ENCODE measurements around the gene DYNC1H1.
"Not testable (repeated sequence)": the region's sequence is repeated elsewhere in the genome, so short reads cannot be mapped to it uniquely, and the experiment has no call there.

The DYNC1H1 gene

GRCh38 chr14:101980251-101980650, 15.9 kb downstream of the DYNC1H1 start:
- DNase-seq = no peak
- no peak overlapping the region for H3K9ac ChIP-seq (ENCODE audit: low read length)
- H3K4me3 ChIP-seq (ENCODE audit: low read length) = no peak overlapping the region
- peaks cover 2% of the 10 kb centered on the region for H3K79me2 ChIP-seq (ENCODE audit: control insufficient read depth, insufficient read depth, low read length)
- no peaks in the 10 kb centered on the region for H3K4me1 ChIP-seq (ENCODE audit: control insufficient read depth, low read depth, low read length)
- no peak overlapping the region for H2BK5ac ChIP-seq (ENCODE audit: low read length)
- H4K5ac ChIP-seq (ENCODE audit: low read length) = no peak overlapping the region
- no peak overlapping the region for H3K4ac ChIP-seq (ENCODE audit: low read depth, low read length)
- no peak overlapping the region for H3K23ac ChIP-seq (ENCODE audit: low read length)
- H3K79me1 ChIP-seq (ENCODE audit: low read length) = peaks cover 2% of the 10 kb centered on the region
- H3K18ac ChIP-seq (ENCODE audit: low read length) = no peak overlapping the region
- no CpG with 5 or more reads among the region's 10 CpGs for WGBS (ENCODE audit: extremely low coverage, insufficient coverage, low lambda C conversion rate)
- no peak overlapping the region for H2BK120ac ChIP-seq (ENCODE audit: low read depth, low read length)
- peaks cover 12% of the 10 kb centered on the region for H3K36me3 ChIP-seq (ENCODE audit: control insufficient read depth, insufficient read depth, low read length)
- no peaks in the 10 kb centered on the region for H3K27me3 ChIP-seq (ENCODE audit: insufficient read depth, low read length, poor library complexity)
- H2AK5ac ChIP-seq (ENCODE audit: low read length) = no peak overlapping the region
- no peak overlapping the region for H2BK15ac ChIP-seq (replicated peaks; ENCODE audit: low read depth)
- H3K4me2 ChIP-seq (ENCODE audit: low read length) = no peak overlapping the region
- H3K56ac ChIP-seq (ENCODE audit: low read length) = no peak overlapping the region
- no peak overlapping the region for H3K27ac ChIP-seq (ENCODE audit: low read depth, low read length)
- no peak overlapping the region for H4K8ac ChIP-seq (ENCODE audit: low read depth, low read length)

- no peak overlapping the region for H3K4me3 ChIP-seq (ENCODE audit: low read length)
- no peak overlapping the region for H4K8ac ChIP-seq (ENCODE audit: low read depth, low read length)
- H3K4ac ChIP-seq (ENCODE audit: low read depth, low read length) = no peak overlapping the region
- no peaks in the 10 kb centered on the region for H3K79me2 ChIP-seq (ENCODE audit: control insufficient read depth, insufficient read depth, low read length)
- H3K36me3 ChIP-seq (ENCODE audit: control insufficient read depth, insufficient read depth, low read length) = peaks cover 14% of the 10 kb centered on the region
- H2BK5ac ChIP-seq (ENCODE audit: low read length) = no peak overlapping the region
- no peak overlapping the region for H2AK5ac ChIP-seq (ENCODE audit: low read length)
- WGBS (ENCODE audit: extremely low coverage, insufficient coverage, low lambda C conversion rate) = no CpG with 5 or more reads among the region's 2 CpGs
- H4K5ac ChIP-seq (ENCODE audit: low read length) = no peak overlapping the region
- no peak overlapping the region for H3K27ac ChIP-seq (ENCODE audit: low read depth, low read length)
- no peak overlapping the region for H2BK120ac ChIP-seq (ENCODE audit: low read depth, low read length)
- H3K4me1 ChIP-seq (ENCODE audit: control insufficient read depth, low read depth, low read length) = no peaks in the 10 kb centered on the region
- DNase-seq = no peak
- H3K18ac ChIP-seq (ENCODE audit: low read length) = no peak overlapping the region
- H2BK15ac ChIP-seq (replicated peaks; ENCODE audit: low read depth) = no peak overlapping the region
- no peak overlapping the region for H3K56ac ChIP-seq (ENCODE audit: low read length)
- no peak overlapping the region for H3K23ac ChIP-seq (ENCODE audit: low read length)
- no peak overlapping the region for H3K9ac ChIP-seq (ENCODE audit: low read length)
- no peak overlapping the region for H3K4me2 ChIP-seq (ENCODE audit: low read length)
- H3K79me1 ChIP-seq (ENCODE audit: low read length) = no peaks in the 10 kb centered on the region
- H3K27me3 ChIP-seq (ENCODE audit: insufficient read depth, low read length, poor library complexity) = no peaks in the 10 kb centered on the region
These were observed 16.3 kb downstream of the DYNC1H1 start for GRCh38 chr14:101980700-101981099.

- no CpG with 5 or more reads among the region's 6 CpGs for WGBS (ENCODE audit: extremely low coverage, insufficient coverage, low lambda C conversion rate)
- no peak overlapping the region for H3K4ac ChIP-seq (ENCODE audit: low read depth, low read length)
- H3K18ac ChIP-seq (ENCODE audit: low read length) = no peak overlapping the region
These were observed 18.2 kb downstream of the DYNC1H1 start for GRCh38 chr14:101982621-101983020.

GRCh38 chr14:101984831-101985230, 20.5 kb downstream of the DYNC1H1 start:
- not testable (repeated sequence) for H3K56ac ChIP-seq (ENCODE audit: low read length); DNase-seq; H3K4me3 ChIP-seq (ENCODE audit: low read length); H4K8ac ChIP-seq (ENCODE audit: low read depth, low read length); H3K23ac ChIP-seq (ENCODE audit: low read length); H3K9ac ChIP-seq (ENCODE audit: low read length); H2BK5ac ChIP-seq (ENCODE audit: low read length); H2BK15ac ChIP-seq (replicated peaks; ENCODE audit: low read depth); H3K4me2 ChIP-seq (ENCODE audit: low read length); H3K18ac ChIP-seq (ENCODE audit: low read length); H3K4me1 ChIP-seq (ENCODE audit: control insufficient read depth, low read depth, low read length); H3K79me2 ChIP-seq (ENCODE audit: control insufficient read depth, insufficient read depth, low read length); H3K27me3 ChIP-seq (ENCODE audit: insufficient read depth, low read length, poor library complexity); H3K4ac ChIP-seq (ENCODE audit: low read depth, low read length); H3K79me1 ChIP-seq (ENCODE audit: low read length); H3K27ac ChIP-seq (ENCODE audit: low read depth, low read length); H2BK120ac ChIP-seq (ENCODE audit: low read depth, low read length); H4K5ac ChIP-seq (ENCODE audit: low read length); H2AK5ac ChIP-seq (ENCODE audit: low read length)
- WGBS (ENCODE audit: extremely low coverage, insufficient coverage, low lambda C conversion rate) = no CpG with 5 or more reads among the region's 12 CpGs
- H3K36me3 ChIP-seq (ENCODE audit: control insufficient read depth, insufficient read depth, low read length) = peaks cover 35% of the 10 kb centered on the region

More at GRCh38 chr14:101982621-101983020, 18.2 kb downstream of the DYNC1H1 start:
- no peak overlapping the region for H2BK120ac ChIP-seq (ENCODE audit: low read depth, low read length)
- H3K4me1 ChIP-seq (ENCODE audit: control insufficient read depth, low read depth, low read length) = no peaks in the 10 kb centered on the region
- no peak overlapping the region for H4K5ac ChIP-seq (ENCODE audit: low read length)
- H3K4me2 ChIP-seq (ENCODE audit: low read length) = no peak overlapping the region
- no peaks in the 10 kb centered on the region for H3K79me2 ChIP-seq (ENCODE audit: control insufficient read depth, insufficient read depth, low read length)
- H3K4me3 ChIP-seq (ENCODE audit: low read length) = no peak overlapping the region
- DNase-seq = no peak
- no peaks in the 10 kb centered on the region for H3K27me3 ChIP-seq (ENCODE audit: insufficient read depth, low read length, poor library complexity)
- H3K36me3 ChIP-seq (ENCODE audit: control insufficient read depth, insufficient read depth, low read length) = peaks cover 26% of the 10 kb centered on the region
- no peak overlapping the region for H3K56ac ChIP-seq (ENCODE audit: low read length)
- H2AK5ac ChIP-seq (ENCODE audit: low read length) = no peak overlapping the region
- no peak overlapping the region for H2BK5ac ChIP-seq (ENCODE audit: low read length)
- H3K23ac ChIP-seq (ENCODE audit: low read length) = no peak overlapping the region
- H3K27ac ChIP-seq (ENCODE audit: low read depth, low read length) = no peak overlapping the region
- no peaks in the 10 kb centered on the region for H3K79me1 ChIP-seq (ENCODE audit: low read length)
- no peak overlapping the region for H2BK15ac ChIP-seq (replicated peaks; ENCODE audit: low read depth)
- H3K9ac ChIP-seq (ENCODE audit: low read length) = no peak overlapping the region
- H4K8ac ChIP-seq (ENCODE audit: low read depth, low read length) = no peak overlapping the region

GRCh38 chr14:101985957-101986356, 21.6 kb downstream of the DYNC1H1 start:
- Histone ChIP-seq H2BK15ac (replicated peaks; ENCODE audit: low read depth) (no peak overlapping the region), H3K4me1 (ENCODE audit: control insufficient read depth, low read depth, low read length) (no peaks in the 10 kb centered on the region), H3K9ac (ENCODE audit: low read length) (no peak overlapping the region), H3K27me3 (ENCODE audit: insufficient read depth, low read length, poor library complexity) (no peaks in the 10 kb centered on the region), H3K36me3 (ENCODE audit: control insufficient read depth, insufficient read depth, low read length) (peaks cover 33% of the 10 kb centered on the region), H3K27ac (ENCODE audit: low read depth, low read length) (no peak overlapping the region), H3K56ac (ENCODE audit: low read length) (no peak overlapping the region), H2BK5ac (ENCODE audit: low read length) (no peak overlapping the region), H3K79me1 (ENCODE audit: low read length) (peaks cover 2% of the 10 kb centered on the region), H3K18ac (ENCODE audit: low read length) (no peak overlapping the region), H2BK120ac (ENCODE audit: low read depth, low read length) (no peak overlapping the region), H4K5ac (ENCODE audit: low read length) (no peak overlapping the region), H3K4me2 (ENCODE audit: low read length) (no peak overlapping the region), H3K23ac (ENCODE audit: low read length) (no peak overlapping the region), H3K4me3 (ENCODE audit: low read length) (no peak overlapping the region), H4K8ac (ENCODE audit: low read depth, low read length) (no peak overlapping the region), H3K4ac (ENCODE audit: low read depth, low read length) (no peak overlapping the region), H3K79me2 (ENCODE audit: control insufficient read depth, insufficient read depth, low read length) (no peaks in the 10 kb centered on the region), H2AK5ac (ENCODE audit: low read length) (no peak overlapping the region)
- no CpG with 5 or more reads among the region's 16 CpGs for WGBS (ENCODE audit: extremely low coverage, insufficient coverage, low lambda C conversion rate)
- DNase-seq = no peak

GRCh38 chr14:101986953-101987352, 22.6 kb downstream of the DYNC1H1 start:
- Histone ChIP-seq H3K4me2 (ENCODE audit: low read length) (no peak overlapping the region), H2AK5ac (ENCODE audit: low read length) (no peak overlapping the region), H2BK5ac (ENCODE audit: low read length) (no peak overlapping the region), H2BK120ac (ENCODE audit: low read depth, low read length) (no peak overlapping the region), H2BK15ac (replicated peaks; ENCODE audit: low read depth) (no peak overlapping the region), H3K36me3 (ENCODE audit: control insufficient read depth, insufficient read depth, low read length) (peaks cover 33% of the 10 kb centered on the region), H3K79me1 (ENCODE audit: low read length) (peaks cover 2% of the 10 kb centered on the region), H3K4me3 (ENCODE audit: low read length) (no peak overlapping the region), H3K79me2 (ENCODE audit: control insufficient read depth, insufficient read depth, low read length) (no peaks in the 10 kb centered on the region), H3K4me1 (ENCODE audit: control insufficient read depth, low read depth, low read length) (no peaks in the 10 kb centered on the region), H4K5ac (ENCODE audit: low read length) (no peak overlapping the region), H3K27me3 (ENCODE audit: insufficient read depth, low read length, poor library complexity) (no peaks in the 10 kb centered on the region), H3K56ac (ENCODE audit: low read length) (no peak overlapping the region), H3K9ac (ENCODE audit: low read length) (no peak overlapping the region), H3K23ac (ENCODE audit: low read length) (no peak overlapping the region), H4K8ac (ENCODE audit: low read depth, low read length) (no peak overlapping the region), H3K18ac (ENCODE audit: low read length) (no peak overlapping the region), H3K4ac (ENCODE audit: low read depth, low read length) (no peak overlapping the region), H3K27ac (ENCODE audit: low read depth, low read length) (no peak overlapping the region)
- WGBS (ENCODE audit: extremely low coverage, insufficient coverage, low lambda C conversion rate) = no CpG with 5 or more reads among the region's 7 CpGs
- no peak for DNase-seq
